ENCODE measurements around the gene IL18R1. TPM values are rescaled to one million over a fixed set of nuclear protein-coding genes. Genes with fewer than 3 reads are reported as not detected.

Gene IL18R1
- total and polyA plus RNA-seq, 9 of the 15 experiments (the other 6 are each of a cell fraction or from before 2014, with no cell fraction given), result 0.55 to 10.0 (median 2.5) TPM

DNA sequence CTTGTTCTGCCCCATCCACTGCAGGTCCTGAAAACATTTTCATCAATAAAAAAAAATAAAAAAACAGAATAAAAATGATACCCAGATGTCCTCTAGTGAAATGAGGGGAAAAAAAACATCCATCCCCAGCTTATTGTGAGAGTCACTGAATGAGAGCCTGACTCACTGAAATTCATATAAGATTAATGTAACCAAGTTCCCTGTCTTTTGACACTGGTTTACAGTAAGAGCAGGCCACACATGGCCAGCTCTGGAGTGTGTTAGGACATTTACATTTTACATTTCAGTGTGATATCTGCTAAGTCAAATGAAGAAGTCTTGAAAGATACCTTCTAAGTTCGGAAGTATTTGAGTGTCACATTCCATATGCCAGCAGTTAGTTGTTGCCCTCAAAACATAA, 21.1 kb upstream of the IL18R1 start:
- Histone ChIP-seq H3K27ac (ENCODE audit: extremely low read depth, low read depth, low read length) (no peak overlapping the region), H4K20me1 (replicated peaks; ENCODE audit: control insufficient read depth, insufficient read depth, low read length) (no peaks in the 10 kb centered on the region), H3K27me3 (ENCODE audit: control insufficient read depth in 2 of 2, insufficient read depth in 2 of 2, low read length in 2 of 2) (no peaks in the 10 kb centered on the region), H3K36me3 (ENCODE audit: control insufficient read depth, insufficient read depth, low read length) (no peaks in the 10 kb centered on the region), H3K4me3 (no peak overlapping the region), H3K9me1 (ENCODE audit: control insufficient read depth, insufficient read depth, low read length) (no peaks in the 10 kb centered on the region), H3K79me2 (ENCODE audit: control insufficient read depth, insufficient read depth, low read length) (no peaks in the 10 kb centered on the region), H3K4me2 (ENCODE audit: insufficient read depth, low read length) (no peak overlapping the region), H3K9ac (ENCODE audit: insufficient read depth in 1 of 2, low read depth in 2 of 2, low read length in 2 of 2) (no peak overlapping the region), H2AFZ (ENCODE audit: low read depth, low read length) (no peak overlapping the region), H3K4me1 (replicated peaks in 1 of 2; ENCODE audit: control insufficient read depth in 2 of 2, insufficient read depth in 2 of 2, low read length in 2 of 2) (peaks cover 0 to 43% of the 10 kb centered on the region in 2 experiments; a peak in 4 of 5 replicates), H3K9me3 (replicated peaks; ENCODE audit: control insufficient read depth, insufficient read depth, low read depth, low read length) (no peaks in the 10 kb centered on the region)
- BruUV-seq (replicated peaks), result no TSS peak
- FAIRE-seq (no peak), ATAC-seq (no peak), DNase-seq (ENCODE audit: extremely low read depth in 1 of 4, low spot score in 3 of 4) (no peak)
- POLR2A ChIA-PET, result no interaction called here
- in situ Hi-C loops (cut with MboI), result no loop called here
- 77% methylated on average over 1 of the region's 1 CpG for WGBS (ENCODE audit: insufficient coverage, low coverage, missing lambda C conversion rate)
- CTCF ChIA-PET (ENCODE audit: low intra/inter-chr PET ratio), result no interaction called here
- intact Hi-C loops (cut with micrococcal nuclease), result no loop called here
- no peak for TF ChIP-seq RHOXF2B (CRISPR knock-in tag; conservative IDR thresholded peaks at IDR 0.05)
- no peak for TF ChIP-seq ZC3H11A (IDR thresholded peaks at IDR 0.05; ENCODE audit: low read depth, low read length)
- TF ChIP-seq, protein P1, sequence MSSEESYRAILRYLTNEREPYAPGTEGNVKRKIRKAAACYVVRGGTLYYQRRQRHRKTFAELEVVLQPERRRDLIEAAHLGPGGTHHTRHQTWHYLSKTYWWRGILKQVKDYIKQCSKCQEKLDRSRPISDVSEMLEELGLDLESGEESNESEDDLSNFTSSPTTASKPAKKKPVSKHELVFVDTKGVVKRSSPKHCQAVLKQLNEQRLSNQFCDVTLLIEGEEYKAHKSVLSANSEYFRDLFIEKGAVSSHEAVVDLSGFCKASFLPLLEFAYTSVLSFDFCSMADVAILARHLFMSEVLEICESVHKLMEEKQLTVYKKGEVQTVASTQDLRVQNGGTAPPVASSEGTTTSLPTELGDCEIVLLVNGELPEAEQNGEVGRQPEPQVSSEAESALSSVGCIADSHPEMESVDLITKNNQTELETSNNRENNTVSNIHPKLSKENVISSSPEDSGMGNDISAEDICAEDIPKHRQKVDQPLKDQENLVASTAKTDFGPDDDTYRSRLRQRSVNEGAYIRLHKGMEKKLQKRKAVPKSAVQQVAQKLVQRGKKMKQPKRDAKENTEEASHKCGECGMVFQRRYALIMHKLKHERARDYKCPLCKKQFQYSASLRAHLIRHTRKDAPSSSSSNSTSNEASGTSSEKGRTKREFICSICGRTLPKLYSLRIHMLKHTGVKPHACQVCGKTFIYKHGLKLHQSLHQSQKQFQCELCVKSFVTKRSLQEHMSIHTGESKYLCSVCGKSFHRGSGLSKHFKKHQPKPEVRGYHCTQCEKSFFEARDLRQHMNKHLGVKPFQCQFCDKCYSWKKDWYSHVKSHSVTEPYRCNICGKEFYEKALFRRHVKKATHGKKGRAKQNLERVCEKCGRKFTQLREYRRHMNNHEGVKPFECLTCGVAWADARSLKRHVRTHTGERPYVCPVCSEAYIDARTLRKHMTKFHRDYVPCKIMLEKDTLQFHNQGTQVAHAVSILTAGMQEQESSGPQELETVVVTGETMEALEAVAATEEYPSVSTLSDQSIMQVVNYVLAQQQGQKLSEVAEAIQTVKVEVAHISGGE (CRISPR knock-in tag; IDR thresholded peaks at IDR 0.05), result no peak
- no peak for TF ChIP-seq ZNF77 (CRISPR knock-in tag; IDR thresholded peaks at IDR 0.05)
- TF ChIP-seq, protein P2, sequence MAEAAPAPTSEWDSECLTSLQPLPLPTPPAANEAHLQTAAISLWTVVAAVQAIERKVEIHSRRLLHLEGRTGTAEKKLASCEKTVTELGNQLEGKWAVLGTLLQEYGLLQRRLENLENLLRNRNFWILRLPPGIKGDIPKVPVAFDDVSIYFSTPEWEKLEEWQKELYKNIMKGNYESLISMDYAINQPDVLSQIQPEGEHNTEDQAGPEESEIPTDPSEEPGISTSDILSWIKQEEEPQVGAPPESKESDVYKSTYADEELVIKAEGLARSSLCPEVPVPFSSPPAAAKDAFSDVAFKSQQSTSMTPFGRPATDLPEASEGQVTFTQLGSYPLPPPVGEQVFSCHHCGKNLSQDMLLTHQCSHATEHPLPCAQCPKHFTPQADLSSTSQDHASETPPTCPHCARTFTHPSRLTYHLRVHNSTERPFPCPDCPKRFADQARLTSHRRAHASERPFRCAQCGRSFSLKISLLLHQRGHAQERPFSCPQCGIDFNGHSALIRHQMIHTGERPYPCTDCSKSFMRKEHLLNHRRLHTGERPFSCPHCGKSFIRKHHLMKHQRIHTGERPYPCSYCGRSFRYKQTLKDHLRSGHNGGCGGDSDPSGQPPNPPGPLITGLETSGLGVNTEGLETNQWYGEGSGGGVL (CRISPR knock-in tag; IDR thresholded peaks at IDR 0.05), result no peak
- TF ChIP-seq SIRT6 (IDR thresholded peaks at IDR 0.05; ENCODE audit: low read depth, low read length), result no peak
- TF ChIP-seq SMARCC2 (IDR thresholded peaks at IDR 0.05; ENCODE audit: low read depth), result no peak
- no peak for TF ChIP-seq ZNF830 (CRISPR knock-in tag; IDR thresholded peaks at IDR 0.05)
- no peak for TF ChIP-seq TRIM28 (IDR thresholded peaks at IDR 0.05)
- TF ChIP-seq ZNF780A (CRISPR knock-in tag; IDR thresholded peaks at IDR 0.05), result no peak
- no peak for TF ChIP-seq ZNF232 (CRISPR knock-in tag; IDR thresholded peaks at IDR 0.05)
- TF ChIP-seq, protein P3, sequence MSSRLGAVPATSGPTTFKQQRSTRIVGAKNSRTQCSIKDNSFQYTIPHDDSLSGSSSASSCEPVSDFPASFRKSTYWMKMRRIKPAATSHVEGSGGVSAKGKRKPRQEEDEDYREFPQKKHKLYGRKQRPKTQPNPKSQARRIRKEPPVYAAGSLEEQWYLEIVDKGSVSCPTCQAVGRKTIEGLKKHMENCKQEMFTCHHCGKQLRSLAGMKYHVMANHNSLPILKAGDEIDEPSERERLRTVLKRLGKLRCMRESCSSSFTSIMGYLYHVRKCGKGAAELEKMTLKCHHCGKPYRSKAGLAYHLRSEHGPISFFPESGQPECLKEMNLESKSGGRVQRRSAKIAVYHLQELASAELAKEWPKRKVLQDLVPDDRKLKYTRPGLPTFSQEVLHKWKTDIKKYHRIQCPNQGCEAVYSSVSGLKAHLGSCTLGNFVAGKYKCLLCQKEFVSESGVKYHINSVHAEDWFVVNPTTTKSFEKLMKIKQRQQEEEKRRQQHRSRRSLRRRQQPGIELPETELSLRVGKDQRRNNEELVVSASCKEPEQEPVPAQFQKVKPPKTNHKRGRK (tag; IDR thresholded peaks at IDR 0.05), result no peak
- TF ChIP-seq, protein P4, sequence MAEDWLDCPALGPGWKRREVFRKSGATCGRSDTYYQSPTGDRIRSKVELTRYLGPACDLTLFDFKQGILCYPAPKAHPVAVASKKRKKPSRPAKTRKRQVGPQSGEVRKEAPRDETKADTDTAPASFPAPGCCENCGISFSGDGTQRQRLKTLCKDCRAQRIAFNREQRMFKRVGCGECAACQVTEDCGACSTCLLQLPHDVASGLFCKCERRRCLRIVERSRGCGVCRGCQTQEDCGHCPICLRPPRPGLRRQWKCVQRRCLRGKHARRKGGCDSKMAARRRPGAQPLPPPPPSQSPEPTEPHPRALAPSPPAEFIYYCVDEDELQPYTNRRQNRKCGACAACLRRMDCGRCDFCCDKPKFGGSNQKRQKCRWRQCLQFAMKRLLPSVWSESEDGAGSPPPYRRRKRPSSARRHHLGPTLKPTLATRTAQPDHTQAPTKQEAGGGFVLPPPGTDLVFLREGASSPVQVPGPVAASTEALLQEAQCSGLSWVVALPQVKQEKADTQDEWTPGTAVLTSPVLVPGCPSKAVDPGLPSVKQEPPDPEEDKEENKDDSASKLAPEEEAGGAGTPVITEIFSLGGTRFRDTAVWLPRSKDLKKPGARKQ (CRISPR knock-in tag; IDR thresholded peaks at IDR 0.05), result no peak
- TF ChIP-seq PTRF (tag; IDR thresholded peaks at IDR 0.05), result no peak

Measured in K562 (cell line).